OCI-LY7 (cell line): Measurements from ENCODE around the gene WWOX. TPM values are rescaled to one million over a fixed set of nuclear protein-coding genes. Genes with fewer than 3 reads are reported as not detected.

Experiments used
- BruUV-seq: library from RNA; stranded (reverse); fragments of 400-500 nt; replicated peaks from 2 replicates; lab custom pipeline; 2021; lab: Mats Ljungman, UMichigan
- CTCF ChIA-PET: fragments of 300-600 bp; sonication (Branson Sonifier 250); formaldehyde crosslinking; loops from one replicate; lab custom pipeline; 2022; ENCODE audit warnings: antibody characterized with exemption; ENCODE audit not compliant: unreplicated experiment; lab: Charles Lee
- POLR2A ChIA-PET: fragments of 300-600 bp; sonication (Branson Sonifier 250); formaldehyde crosslinking; loops from one replicate; lab custom pipeline; 2022; ENCODE audit warnings: antibody characterized with exemption; lab: Charles Lee
- DNase-seq: peaks from one replicate; pipeline ENCODE4 v3.0.0-alpha.2; 2015; ENCODE audit warnings: low spot score
- H2AFZ ChIP-seq: fragments of 200-600 bp; sonication (generic), shearing (Covaris generic); 2 replicates; pipeline ENCODE4 v1.6.1; 2014; ENCODE audit warnings: mild to moderate bottlenecking, antibody characterized with exemption, low read length, moderate library complexity
- H3K27ac ChIP-seq: fragments of 200-600 bp; sonication (generic); 2 replicates; pipeline ENCODE4 v1.5.1; 2014; ENCODE audit warnings: mixed run types, low read depth, mild to moderate bottlenecking, moderate library complexity, low read length, inconsistent platforms; ENCODE audit not compliant: poor library complexity, severe bottlenecking
- H3K36me3 ChIP-seq: fragments of 200-600 bp; sonication (generic); 2 replicates; pipeline ENCODE4 v1.6.1; 2014; ENCODE audit warnings: mild to moderate bottlenecking, antibody characterized with exemption, low read length, moderate library complexity, mixed read lengths; ENCODE audit not compliant: insufficient read depth
- H3K4me1 ChIP-seq: fragments of 200-600 bp; sonication (generic); 2 replicates; pipeline ENCODE4 v1.5.1; 2014; ENCODE audit warnings: mild to moderate bottlenecking, low read length; ENCODE audit not compliant: insufficient read depth, poor library complexity, severe bottlenecking
- H3K4me2 ChIP-seq: fragments of 200-600 bp; sonication (generic); 2 replicates; pipeline ENCODE4 v1.6.1; 2014; ENCODE audit warnings: mild to moderate bottlenecking, low read length
- H3K4me3 ChIP-seq: fragments of 200-600 bp; sonication (generic); 2 replicates; pipeline ENCODE4 v1.5.1; 2014; ENCODE audit warnings: mild to moderate bottlenecking, low read depth, low read length; ENCODE audit not compliant: poor library complexity, severe bottlenecking
- H3K79me2 ChIP-seq: fragments of 200-600 bp; sonication (generic); 2 replicates; pipeline ENCODE4 v1.6.1; 2016; ENCODE audit warnings: low read depth, mild to moderate bottlenecking, low read length, moderate library complexity, mixed read lengths; ENCODE audit not compliant: insufficient read depth
- H3K9me2 ChIP-seq: fragments of 200-600 bp; sonication (generic); 2 replicates; pipeline ENCODE4 v1.6.1; 2016; ENCODE audit warnings: mild to moderate bottlenecking, low read length, mixed read lengths; ENCODE audit not compliant: insufficient read depth
- H3K9me3 ChIP-seq: fragments of 200-600 bp; sonication (generic); 2 replicates; pipeline ENCODE4 v1.6.1; 2014; ENCODE audit warnings: mild to moderate bottlenecking, mixed run types, low read length, mixed read lengths
- H4K20me1 ChIP-seq: fragments of 200-600 bp; sonication (generic); 2 replicates; pipeline ENCODE4 v1.6.1; 2014; ENCODE audit warnings: mild to moderate bottlenecking, antibody characterized with exemption, low read length, moderate library complexity, mixed read lengths; ENCODE audit not compliant: insufficient read depth
- CTCF ChIP-seq: fragments of 200-600 bp; sonication (generic); conservative IDR thresholded peaks from 2 replicates; pipeline ENCODE4 v1.5.1; 2014; ENCODE audit warnings: mild to moderate bottlenecking, antibody characterized with exemption, low read length, moderate library complexity, mixed read lengths
- EZH2phosphoT487 ChIP-seq: fragments of 200-600 bp; sonication (generic); IDR thresholded peaks from 2 replicates; pipeline ENCODE4 v1.6.1; 2018; ENCODE audit warnings: low read depth, borderline replicate concordance, mild to moderate bottlenecking, mixed run types, antibody characterized with exemption, low read length, moderate library complexity, mixed read lengths
- intact Hi-C: fragments of 100-400 bp; cut with micrococcal nuclease; formaldehyde crosslinking; loops from one replicate; pipeline ENCODE4 v1.10.0; 2022; ENCODE audit not compliant: unreplicated experiment
- total RNA-seq, 2 experiments: library from RNA; depleted of rRNA in 1 of 2; stranded (reverse); fragments of >200 nt in 1 of 2; shearing (Covaris generic) in 1 of 2; gene quantifications; 2 replicates each; pipeline ENCODE4 v1.2.3, GENCODE V29; 2014 to 2022

The WWOX gene
- total RNA-seq, 2 experiments from 2014 or later = 40.2 to 47.6 TPM

DNA sequence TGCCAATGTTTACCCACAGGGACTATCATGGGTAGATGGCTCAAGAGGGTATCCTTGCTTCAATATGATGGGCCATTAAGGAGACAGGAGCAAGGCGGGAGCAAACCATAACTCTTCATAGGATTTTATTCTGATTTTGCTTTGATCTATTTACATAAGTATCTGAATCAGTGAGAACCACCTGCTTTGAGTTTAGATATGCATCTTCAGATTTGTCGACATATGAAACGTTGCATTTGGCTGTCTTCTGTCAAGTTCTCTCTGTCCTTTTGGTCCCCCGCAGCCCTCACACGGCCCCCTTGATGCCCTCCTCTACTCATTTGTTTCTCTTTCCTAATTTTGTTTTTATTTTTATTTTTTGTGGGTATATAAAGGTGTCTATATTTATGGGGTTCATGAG is 16.2 kb downstream of the WWOX start:
- Histone ChIP-seq H3K4me3 (no peak overlapping the region), H3K36me3 (peaks cover 47% of the 10 kb centered on the region), H3K9me3 (no peaks in the 10 kb centered on the region), H3K4me1 (no peaks in the 10 kb centered on the region), H3K79me2 (no peaks in the 10 kb centered on the region), H2AFZ (no peak overlapping the region), H3K27ac (no peak overlapping the region), H4K20me1 (no peaks in the 10 kb centered on the region), H3K4me2 (no peak overlapping the region), H3K9me2 (no peaks in the 10 kb centered on the region)
- TF ChIP-seq CTCF (no peak), EZH2phosphoT487 (no peak)
- CTCF ChIA-PET = no interaction called here
- DNase-seq = no peak
- POLR2A ChIA-PET = no interaction called here
- intact Hi-C loops = no loop called here
- BruUV-seq = no TSS peak

DNA sequence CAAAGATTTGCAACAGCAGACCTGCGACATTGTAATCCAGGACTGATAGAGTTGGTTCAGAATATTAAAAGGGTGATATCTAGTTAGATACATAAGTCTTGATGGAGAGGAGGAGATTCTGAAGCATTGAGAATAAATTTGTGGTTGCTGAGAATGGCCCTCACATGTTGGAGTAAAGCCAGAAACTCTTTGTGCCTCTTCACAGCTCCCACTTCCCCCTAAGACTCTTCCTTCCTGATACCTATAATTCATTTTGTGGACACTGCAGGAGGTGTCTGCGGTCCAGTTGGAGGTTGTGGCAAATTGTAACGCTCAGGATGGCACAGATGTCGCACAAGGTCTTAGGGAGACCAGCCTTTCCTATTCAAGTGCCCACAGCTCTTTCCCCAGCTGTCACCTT is 17.5 kb downstream of the WWOX start:
- Histone ChIP-seq H3K27ac (no peak overlapping the region), H3K9me3 (no peaks in the 10 kb centered on the region), H3K79me2 (no peaks in the 10 kb centered on the region), H3K4me2 (no peak overlapping the region), H3K4me3 (no peak overlapping the region), H3K4me1 (no peaks in the 10 kb centered on the region), H4K20me1 (no peaks in the 10 kb centered on the region), H3K9me2 (no peaks in the 10 kb centered on the region), H3K36me3 (peaks cover 42% of the 10 kb centered on the region), H2AFZ (no peak overlapping the region)
- intact Hi-C loops = no loop called here
- no peak for DNase-seq
- ChIA-PET POLR2A (interaction anchor here (0.6 kb wide), 1 partner anchor 69 kb away, joined by 4 read pairs; no protein-coding TSS in a partner anchor), CTCF (no interaction called here)
- TF ChIP-seq EZH2phosphoT487 (no peak), CTCF (no peak)
- BruUV-seq = no TSS peak

DNA sequence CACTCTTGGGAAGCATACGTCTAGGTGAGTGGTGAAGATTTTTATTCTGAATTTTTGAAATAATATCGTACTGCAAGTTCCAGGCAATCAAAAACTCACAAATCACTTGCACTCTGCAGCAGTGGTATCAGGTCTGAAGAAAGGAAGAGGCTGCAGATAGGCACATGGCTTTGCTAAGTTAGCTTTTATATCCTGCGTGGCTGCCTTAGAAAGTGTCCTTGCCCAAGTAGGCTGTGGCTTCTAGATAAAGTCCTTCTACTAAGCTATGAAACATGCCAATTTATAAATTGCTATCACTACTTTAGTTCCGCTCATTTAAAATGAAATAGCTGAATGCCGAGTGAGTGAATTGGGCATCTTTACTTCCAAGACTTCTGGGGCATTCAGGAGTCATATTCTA is 17.9 kb downstream of the WWOX start:
- ChIA-PET CTCF (no interaction called here), POLR2A (interaction anchor here (0.5 kb wide), 1 partner anchor 10 kb away, joined by 4 read pairs; no protein-coding TSS in a partner anchor)
- Histone ChIP-seq H3K4me3 (no peak overlapping the region), H4K20me1 (no peaks in the 10 kb centered on the region), H3K27ac (no peak overlapping the region), H3K79me2 (no peaks in the 10 kb centered on the region), H3K36me3 (peaks cover 42% of the 10 kb centered on the region), H3K9me2 (no peaks in the 10 kb centered on the region), H3K4me1 (no peaks in the 10 kb centered on the region), H3K4me2 (no peak overlapping the region), H3K9me3 (no peaks in the 10 kb centered on the region), H2AFZ (no peak overlapping the region)
- intact Hi-C loops = no loop called here
- BruUV-seq = no TSS peak
- DNase-seq = no peak
- no peak for TF ChIP-seq CTCF
- no peak for TF ChIP-seq EZH2phosphoT487
